HK-2 (cell line): ENCODE data around the gene GCNA.

Experiments used
- DNase-seq: peaks from one replicate; pipeline ENCODE4 v3.0.0-alpha.2; 2018; ENCODE audit not compliant: unreplicated experiment

GCNA gene

GRCh38 chrX:71615954-71616353 is 37.7 kb downstream of the GCNA start:
- no peak for DNase-seq

GRCh38 chrX:71616672-71617529 is 38.7 kb downstream of the GCNA start:
- no peak for DNase-seq

- DNase-seq: no peak
These were observed 39.5 kb downstream of the GCNA start for GRCh38 chrX:71617742-71618141.

- peak; percentile 24 for DNase-seq
These were observed 40.1 kb downstream of the GCNA start, which contains the start of gene CXCR3 for GRCh38 chrX:71618303-71618721. TSS of gene CXCR3 (minus strand) at chrX:71618511. CDS start at chrX:71618449, 62 bp downstream.

- DNase-seq: no peak
These were observed 40.5 kb downstream of the GCNA start for GRCh38 chrX:71618787-71619186.

- DNase-seq: no peak
These were observed 41.0 kb downstream of the GCNA start for GRCh38 chrX:71619193-71619592.

- no peak for DNase-seq
These were observed 41.7 kb downstream of the GCNA start for GRCh38 chrX:71619986-71620385.

GRCh38 chrX:71621603-71622002 is 43.4 kb downstream of the GCNA start:
- no peak for DNase-seq

- DNase-seq: no peak
These were observed 43.9 kb downstream of the GCNA start for GRCh38 chrX:71622032-71622575.

GRCh38 chrX:71622576-71623450 is 44.6 kb downstream of the GCNA start:
- DNase-seq: peak; percentile 31

GRCh38 chrX:71623714-71624113 is 45.5 kb downstream of the GCNA start:
- no peak for DNase-seq

- DNase-seq: no peak
These were observed 47.2 kb downstream of the GCNA start for GRCh38 chrX:71625471-71625870.

GRCh38 chrX:71626576-71626975 is 48.3 kb downstream of the GCNA start:
- no peak for DNase-seq

GRCh38 chrX:71627588-71628404 is 49.6 kb downstream of the GCNA start:
- no peak for DNase-seq

GRCh38 chrX:71629467-71629866 is 51.2 kb downstream of the GCNA start:
- no peak for DNase-seq

- no peak for DNase-seq
These were observed 54.9 kb downstream of the GCNA start for GRCh38 chrX:71632923-71633657.

GRCh38 chrX:71634366-71634765 is 56.1 kb downstream of the GCNA start:
- no peak for DNase-seq

GRCh38 chrX:71636438-71637252 is 58.4 kb downstream of the GCNA start:
- DNase-seq: no peak

- DNase-seq: no peak
These were observed 59.0 kb downstream of the GCNA start for GRCh38 chrX:71637253-71637618.

- no peak for DNase-seq
These were observed 59.6 kb downstream of the GCNA start for GRCh38 chrX:71637848-71638247.
